Fibroblast of villous mesenchyme (primary cell): ENCODE results near the gene GSG1L. TPM values are rescaled to one million over a fixed set of nuclear protein-coding genes. Genes with fewer than 3 reads are reported as not detected.

ENCODE experiments used
- DNase-seq: peaks from one replicate; pipeline ENCODE4 v3.0.0-alpha.2; 2010; ENCODE audit warnings: low read depth
- H3K4me3 ChIP-seq: 2 replicates; pipeline ENCODE4 v1.5.1; 2011; ENCODE audit warnings: low read depth, mild to moderate bottlenecking, low read length
- CTCF ChIP-seq: IDR thresholded peaks from 2 replicates; pipeline ENCODE4 v1.5.1; 2012; ENCODE audit warnings: low read depth, mild to moderate bottlenecking, low read length; ENCODE audit not compliant: insufficient read depth
- total RNA-seq: library from RNA; depleted of rRNA; stranded (reverse); fragments of >200 nt; gene quantifications from 2 replicates; pipeline ENCODE4 v1.2.3, GENCODE V29; 2012

Gene GSG1L
- total RNA-seq, 1 donor, result not detected

- no peak for DNase-seq
- H3K4me3 ChIP-seq, result no peak overlapping the region
- TF ChIP-seq CTCF, result no peak
Measured at GRCh38 chr16:28001184-28001583, 62.3 kb downstream of the GSG1L start.

GRCh38 chr16:28000314-28001169, 63.0 kb downstream of the GSG1L start:
- no peak for DNase-seq
- H3K4me3 ChIP-seq, result no peak overlapping the region
- TF ChIP-seq CTCF, result no peak

- H3K4me3 ChIP-seq, result no peak overlapping the region
- no peak for DNase-seq
- TF ChIP-seq CTCF, result no peak
Measured at GRCh38 chr16:27999687-28000086, 63.8 kb downstream of the GSG1L start.

GRCh38 chr16:27995378-27995777, 68.1 kb downstream of the GSG1L start:
- no peak for TF ChIP-seq CTCF
- no peak overlapping the region for H3K4me3 ChIP-seq
- DNase-seq, result no peak

- no peak overlapping the region for H3K4me3 ChIP-seq
- TF ChIP-seq CTCF, result no peak
- DNase-seq, result no peak
Measured at GRCh38 chr16:27994686-27995085, 68.8 kb downstream of the GSG1L start.

GRCh38 chr16:27993587-27993986, 69.9 kb downstream of the GSG1L start:
- no peak overlapping the region for H3K4me3 ChIP-seq
- no peak for TF ChIP-seq CTCF
- no peak for DNase-seq

- DNase-seq, result no peak
- no peak overlapping the region for H3K4me3 ChIP-seq
- no peak for TF ChIP-seq CTCF
Measured at GRCh38 chr16:27991876-27992275, 71.6 kb downstream of the GSG1L start.
